ENCODE data around the gene LRRC38.

DNA sequence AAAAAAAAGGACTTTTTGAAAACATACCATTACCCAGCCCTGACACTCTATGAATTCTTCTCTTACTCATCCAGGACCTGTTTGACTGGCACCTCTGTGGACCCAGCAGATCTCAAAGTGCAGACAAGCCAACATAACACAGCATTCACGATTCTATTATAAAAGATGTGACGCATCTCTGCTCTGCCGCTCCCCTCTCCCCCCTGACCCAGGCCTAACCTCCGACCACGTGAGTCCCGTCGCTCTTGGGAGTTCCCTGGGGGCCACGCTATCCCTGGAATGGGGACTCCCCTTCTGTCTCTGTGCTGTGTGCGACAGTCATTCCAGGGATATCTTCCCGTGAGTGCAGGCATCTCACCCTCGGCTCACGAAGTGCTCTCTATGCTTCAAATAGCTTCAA lies 21.1 kb downstream of the LRRC38 start:
- TF ChIP-seq EZH2 (IDR thresholded peaks at IDR 0.05; ENCODE audit: borderline replicate concordance, low read length) = no peak
- TF ChIP-seq CTCF (conservative IDR thresholded peaks at IDR 0.05 in 1 of 2, IDR thresholded peaks at IDR 0.05 in 1 of 2; ENCODE audit: extremely low read depth in 1 of 2, insufficient read depth in 1 of 2, low read depth in 1 of 2, low read length in 2 of 2) = no peak
